Liver (tissue), 9 donors: ENCODE data around the gene ABL1. TPM values are rescaled to one million over a fixed set of nuclear protein-coding genes. Genes with fewer than 3 reads are reported as not detected.

ENCODE experiments used
- DNase-seq: peaks from one replicate; pipeline ENCODE4 v3.0.0-alpha.2; 2017; ENCODE audit warnings: low spot score
- H3K27ac ChIP-seq, 2 donors: one replicate each; pipeline ENCODE4 v1.7.0; 2013; ENCODE audit warnings: inconsistent platforms in 2 of 2, low read length in 2 of 2, control low read depth in 1 of 2, low read depth in 1 of 2, mild to moderate bottlenecking in 1 of 2
- H3K27me3 ChIP-seq, 4 donors: one replicate each; pipeline versions ENCODE4 v1.6.1 to v1.7.0; 2013; ENCODE audit warnings: low read length in 3 of 4, inconsistent platforms in 1 of 4, mild to moderate bottlenecking in 1 of 4, moderate library complexity in 1 of 4; ENCODE audit not compliant: control insufficient read depth in 4 of 4, insufficient read depth in 4 of 4
- H3K36me3 ChIP-seq, 4 donors: one replicate each; pipeline versions ENCODE4 v1.6.1 to v1.7.0; 2013; ENCODE audit warnings: low read length in 3 of 4, mild to moderate bottlenecking in 3 of 4, low read depth in 1 of 4, moderate library complexity in 1 of 4; ENCODE audit not compliant: control insufficient read depth in 4 of 4, insufficient read depth in 3 of 4
- H3K4me1 ChIP-seq, 4 donors: one replicate each; pipeline versions ENCODE4 v1.6.1 to v1.7.0; 2013; ENCODE audit warnings: low read length in 3 of 4, mild to moderate bottlenecking in 3 of 4, moderate library complexity in 1 of 4; ENCODE audit not compliant: control insufficient read depth in 4 of 4, insufficient read depth in 4 of 4
- H3K4me3 ChIP-seq, 3 donors: one replicate each; pipeline versions ENCODE4 v1.6.1 to v1.7.0; 2013; ENCODE audit warnings: low read length in 3 of 3, control low read depth in 1 of 3, low read depth in 1 of 3, mild to moderate bottlenecking in 1 of 3
- H3K9ac ChIP-seq, 2 donors: one replicate each; pipeline ENCODE4 v1.7.0; 2013; ENCODE audit warnings: low read length in 2 of 2, mild to moderate bottlenecking in 2 of 2, moderate library complexity in 2 of 2, control low read depth in 1 of 2, low read depth in 1 of 2
- H3K9me3 ChIP-seq, 4 donors: one replicate each; pipeline versions ENCODE4 v1.6.1 to v1.7.0; 2013; ENCODE audit warnings: low read length in 3 of 4; ENCODE audit not compliant: control insufficient read depth in 4 of 4
- EGR1 ChIP-seq, 2 donors: IDR thresholded peaks; 2 replicates each; pipeline ENCODE4 v1.6.1; 2016 to 2018; ENCODE audit warnings: antibody characterized with exemption in 2 of 2, low read depth in 2 of 2
- FOXA1 ChIP-seq: IDR thresholded peaks from 2 replicates; pipeline ENCODE4 v1.6.1; 2016; ENCODE audit warnings: antibody characterized with exemption
- FOXA2 ChIP-seq: IDR thresholded peaks from 2 replicates; pipeline ENCODE4 v1.6.1; 2016; ENCODE audit warnings: antibody characterized with exemption
- GABPA ChIP-seq, 2 donors: IDR thresholded peaks in 1 of 2; conservative IDR thresholded peaks in 1 of 2; 2 replicates each; pipeline ENCODE4 v1.6.1; 2016; ENCODE audit warnings: antibody characterized with exemption in 2 of 2, mild to moderate bottlenecking in 1 of 2, moderate library complexity in 1 of 2
- HNF4A ChIP-seq, 2 donors: conservative IDR thresholded peaks; 2 replicates each; pipeline ENCODE4 v1.6.1; 2016; ENCODE audit warnings: antibody characterized with exemption in 2 of 2, mild to moderate bottlenecking in 2 of 2
- HNF4G ChIP-seq: IDR thresholded peaks from 2 replicates; pipeline ENCODE4 v1.6.1; 2016; ENCODE audit warnings: antibody characterized with exemption
- JUND ChIP-seq, 2 donors: IDR thresholded peaks; 2 replicates each; pipeline ENCODE4 v1.6.1; 2016; ENCODE audit warnings: antibody characterized with exemption in 2 of 2
- NR2F2 ChIP-seq: IDR thresholded peaks from 2 replicates; pipeline ENCODE4 v1.6.1; 2016; ENCODE audit warnings: antibody characterized with exemption
- RAD21 ChIP-seq, 2 donors: IDR thresholded peaks; 2 replicates each; pipeline ENCODE4 v1.6.1; 2016; ENCODE audit warnings: antibody characterized with exemption in 2 of 2, mild to moderate bottlenecking in 2 of 2
- RXRA ChIP-seq, 2 donors: IDR thresholded peaks; 2 replicates each; pipeline ENCODE4 v1.6.1; 2017 to 2018; ENCODE audit warnings: antibody characterized with exemption in 2 of 2, mild to moderate bottlenecking in 1 of 2
- SP1 ChIP-seq: IDR thresholded peaks from 2 replicates; pipeline ENCODE4 v1.6.1; 2018; ENCODE audit warnings: antibody characterized with exemption, mild to moderate bottlenecking
- TAF1 ChIP-seq: conservative IDR thresholded peaks from 2 replicates; pipeline ENCODE4 v1.6.1; 2016; ENCODE audit warnings: antibody characterized with exemption, mild to moderate bottlenecking
- YY1 ChIP-seq: IDR thresholded peaks from 2 replicates; pipeline ENCODE4 v1.6.1; 2016; ENCODE audit warnings: antibody characterized with exemption, mild to moderate bottlenecking
- WGBS: extraction: QIAGEN DNeasy Blood & Tissue Kit; methylation state at CpG from one replicate; pipeline ENCODE4 v1.1.7; 2013; 5-methylcytosine and 5-hydroxymethylcytosine counted together
- polyA plus RNA-seq, 2 donors: library from polyadenylated mRNA; stranded (reverse) in 1 of 2; unstranded in 1 of 2; fragments of 200-250 nt in 1 of 2; fragments of >200 nt in 1 of 2; fragmentation: Nextera tagmentation in 1 of 2; extraction: Ambion mirVana in 1 of 2; gene quantifications; one replicate each; pipeline versions ENCODE4 v1.2.1 to v1.2.3, GENCODE V29; 2013 to 2015
- total RNA-seq, 2 donors: library from RNA; depleted of rRNA; stranded (reverse); fragments of >200 nt; gene quantifications; one replicate each; pipeline ENCODE4 v1.2.3, GENCODE V29; 2014
- TF ChIP-seq, protein P1 (sequence below): fragments of 150-350 bp; IDR thresholded peaks from 2 replicates; pipeline ENCODE4 v1.5.1; 2017; ENCODE audit warnings: improper control_type of control experiment, low read depth, low read length; ENCODE audit not compliant: missing input control
- TF ChIP-seq, protein P2 (sequence below): IDR thresholded peaks from 2 replicates; pipeline ENCODE4 v1.6.1; 2016; ENCODE audit warnings: antibody characterized with exemption, mild to moderate bottlenecking
- TF ChIP-seq, protein P3 (sequence below): IDR thresholded peaks from 2 replicates; pipeline ENCODE4 v1.6.1; 2016; ENCODE audit warnings: antibody characterized with exemption
- TF ChIP-seq, protein P4 (sequence below): IDR thresholded peaks from 2 replicates; pipeline ENCODE4 v1.6.1; 2016; ENCODE audit warnings: antibody characterized with exemption
- TF ChIP-seq, protein P5 (sequence below): IDR thresholded peaks from 2 replicates; pipeline ENCODE4 v1.6.1; 2016; ENCODE audit warnings: antibody characterized with exemption
- donor health status: healthy.
- donor health status: healthy.
- donor health status: healthy.
- donor health status: healthy.
- donor health status: healthy.

Gene ABL1
- total RNA-seq (10 to 100 TPM; 11.2 to 14.2 TPM), polyA plus RNA-seq (10 to 100 TPM in 1 of 2 donors, 1 to 10 TPM in 1; 4.2 to 10.7 TPM)

DNA sequence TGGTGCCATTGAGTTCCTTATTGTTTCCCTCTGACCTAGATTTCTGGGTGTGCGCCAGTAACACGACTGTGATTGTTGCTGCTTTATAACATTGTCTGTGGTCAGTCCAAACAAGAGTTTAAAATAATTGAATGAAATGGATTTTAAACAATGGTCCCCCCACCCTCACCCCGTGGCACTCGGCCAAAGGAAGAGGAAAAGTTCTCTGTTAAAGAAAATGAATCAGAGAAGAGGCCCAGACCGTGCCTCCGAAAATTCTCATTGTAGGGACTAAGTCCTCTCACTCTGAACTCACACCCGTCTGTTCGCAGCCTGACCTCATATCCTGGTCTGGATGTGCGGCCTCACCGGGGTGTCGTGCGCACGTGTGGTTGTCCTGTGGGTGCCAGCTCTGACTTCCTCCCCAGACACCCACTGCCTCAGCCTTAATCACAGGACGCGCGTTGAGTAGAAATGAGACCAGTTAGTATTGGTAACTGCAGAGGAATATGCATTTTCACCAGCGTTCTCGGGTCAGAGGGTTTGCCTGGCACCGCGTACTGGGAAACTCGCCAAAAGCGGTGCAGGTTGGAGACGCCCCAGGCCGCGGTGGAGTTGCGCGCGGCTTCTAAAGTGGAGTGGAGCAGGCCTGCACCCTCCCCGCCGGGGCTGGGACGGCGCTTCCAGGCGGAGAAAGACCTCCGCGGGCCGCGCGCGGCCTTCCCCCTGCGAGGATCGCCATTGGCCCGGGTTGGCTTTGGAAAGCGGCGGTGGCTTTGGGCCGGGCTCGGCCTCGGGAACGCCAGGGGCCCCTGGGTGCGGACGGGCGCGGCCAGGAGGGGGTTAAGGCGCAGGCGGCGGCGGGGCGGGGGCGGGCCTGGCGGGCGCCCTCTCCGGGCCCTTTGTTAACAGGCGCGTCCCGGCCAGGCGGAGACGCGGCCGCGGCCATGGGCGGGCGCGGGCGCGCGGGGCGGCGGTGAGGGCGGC is at the start of gene ABL1:
Gene ABL1, plus strand, starts transcription at position 884 of the 966 bp plus-strand sequence. CDS start 193 bp downstream, outside the sequence.
- no peaks in the 10 kb centered on the region for H3K9me3 ChIP-seq
- H3K4me1 ChIP-seq = peaks cover 2 to 22% (median 13%) of the 10 kb centered on the region in 4 donors
- 1% methylated on average over 78 of the region's 78 CpGs for WGBS
- peak within 1 kb of the TSS; percentile 41 to 91 for H3K9ac ChIP-seq
- no peaks in the 10 kb centered on the region for H3K27me3 ChIP-seq
- TF ChIP-seq FOXA1 (no peak), EGR1 (IDR thresholded peaks at IDR 0.05; ENCODE audit: low read depth in 2 of 2) (no peak), JUND (IDR thresholded peaks at IDR 0.05) (no peak), SP1 (peak; percentile 44), TAF1 (no peak), RAD21 (IDR thresholded peaks at IDR 0.05) (no peak), RXRA (IDR thresholded peaks at IDR 0.05) (peak; percentile 39 to 50), FOXA2 (no peak), GABPA (IDR thresholded peaks at IDR 0.05 in 1 of 2, conservative IDR thresholded peaks at IDR 0.05 in 1 of 2) (no peak), NR2F2 (peak; percentile 59), YY1 (peak; percentile 45), HNF4A (conservative IDR thresholded peaks at IDR 0.05) (peak in 1 of 2 donors; percentile 23), HNF4G (no peak)
- TF ChIP-seq, protein P1, sequence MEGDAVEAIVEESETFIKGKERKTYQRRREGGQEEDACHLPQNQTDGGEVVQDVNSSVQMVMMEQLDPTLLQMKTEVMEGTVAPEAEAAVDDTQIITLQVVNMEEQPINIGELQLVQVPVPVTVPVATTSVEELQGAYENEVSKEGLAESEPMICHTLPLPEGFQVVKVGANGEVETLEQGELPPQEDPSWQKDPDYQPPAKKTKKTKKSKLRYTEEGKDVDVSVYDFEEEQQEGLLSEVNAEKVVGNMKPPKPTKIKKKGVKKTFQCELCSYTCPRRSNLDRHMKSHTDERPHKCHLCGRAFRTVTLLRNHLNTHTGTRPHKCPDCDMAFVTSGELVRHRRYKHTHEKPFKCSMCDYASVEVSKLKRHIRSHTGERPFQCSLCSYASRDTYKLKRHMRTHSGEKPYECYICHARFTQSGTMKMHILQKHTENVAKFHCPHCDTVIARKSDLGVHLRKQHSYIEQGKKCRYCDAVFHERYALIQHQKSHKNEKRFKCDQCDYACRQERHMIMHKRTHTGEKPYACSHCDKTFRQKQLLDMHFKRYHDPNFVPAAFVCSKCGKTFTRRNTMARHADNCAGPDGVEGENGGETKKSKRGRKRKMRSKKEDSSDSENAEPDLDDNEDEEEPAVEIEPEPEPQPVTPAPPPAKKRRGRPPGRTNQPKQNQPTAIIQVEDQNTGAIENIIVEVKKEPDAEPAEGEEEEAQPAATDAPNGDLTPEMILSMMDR = no peak
- TF ChIP-seq, protein P2, sequence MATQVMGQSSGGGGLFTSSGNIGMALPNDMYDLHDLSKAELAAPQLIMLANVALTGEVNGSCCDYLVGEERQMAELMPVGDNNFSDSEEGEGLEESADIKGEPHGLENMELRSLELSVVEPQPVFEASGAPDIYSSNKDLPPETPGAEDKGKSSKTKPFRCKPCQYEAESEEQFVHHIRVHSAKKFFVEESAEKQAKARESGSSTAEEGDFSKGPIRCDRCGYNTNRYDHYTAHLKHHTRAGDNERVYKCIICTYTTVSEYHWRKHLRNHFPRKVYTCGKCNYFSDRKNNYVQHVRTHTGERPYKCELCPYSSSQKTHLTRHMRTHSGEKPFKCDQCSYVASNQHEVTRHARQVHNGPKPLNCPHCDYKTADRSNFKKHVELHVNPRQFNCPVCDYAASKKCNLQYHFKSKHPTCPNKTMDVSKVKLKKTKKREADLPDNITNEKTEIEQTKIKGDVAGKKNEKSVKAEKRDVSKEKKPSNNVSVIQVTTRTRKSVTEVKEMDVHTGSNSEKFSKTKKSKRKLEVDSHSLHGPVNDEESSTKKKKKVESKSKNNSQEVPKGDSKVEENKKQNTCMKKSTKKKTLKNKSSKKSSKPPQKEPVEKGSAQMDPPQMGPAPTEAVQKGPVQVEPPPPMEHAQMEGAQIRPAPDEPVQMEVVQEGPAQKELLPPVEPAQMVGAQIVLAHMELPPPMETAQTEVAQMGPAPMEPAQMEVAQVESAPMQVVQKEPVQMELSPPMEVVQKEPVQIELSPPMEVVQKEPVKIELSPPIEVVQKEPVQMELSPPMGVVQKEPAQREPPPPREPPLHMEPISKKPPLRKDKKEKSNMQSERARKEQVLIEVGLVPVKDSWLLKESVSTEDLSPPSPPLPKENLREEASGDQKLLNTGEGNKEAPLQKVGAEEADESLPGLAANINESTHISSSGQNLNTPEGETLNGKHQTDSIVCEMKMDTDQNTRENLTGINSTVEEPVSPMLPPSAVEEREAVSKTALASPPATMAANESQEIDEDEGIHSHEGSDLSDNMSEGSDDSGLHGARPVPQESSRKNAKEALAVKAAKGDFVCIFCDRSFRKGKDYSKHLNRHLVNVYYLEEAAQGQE = no peak
- TF ChIP-seq, protein P3, sequence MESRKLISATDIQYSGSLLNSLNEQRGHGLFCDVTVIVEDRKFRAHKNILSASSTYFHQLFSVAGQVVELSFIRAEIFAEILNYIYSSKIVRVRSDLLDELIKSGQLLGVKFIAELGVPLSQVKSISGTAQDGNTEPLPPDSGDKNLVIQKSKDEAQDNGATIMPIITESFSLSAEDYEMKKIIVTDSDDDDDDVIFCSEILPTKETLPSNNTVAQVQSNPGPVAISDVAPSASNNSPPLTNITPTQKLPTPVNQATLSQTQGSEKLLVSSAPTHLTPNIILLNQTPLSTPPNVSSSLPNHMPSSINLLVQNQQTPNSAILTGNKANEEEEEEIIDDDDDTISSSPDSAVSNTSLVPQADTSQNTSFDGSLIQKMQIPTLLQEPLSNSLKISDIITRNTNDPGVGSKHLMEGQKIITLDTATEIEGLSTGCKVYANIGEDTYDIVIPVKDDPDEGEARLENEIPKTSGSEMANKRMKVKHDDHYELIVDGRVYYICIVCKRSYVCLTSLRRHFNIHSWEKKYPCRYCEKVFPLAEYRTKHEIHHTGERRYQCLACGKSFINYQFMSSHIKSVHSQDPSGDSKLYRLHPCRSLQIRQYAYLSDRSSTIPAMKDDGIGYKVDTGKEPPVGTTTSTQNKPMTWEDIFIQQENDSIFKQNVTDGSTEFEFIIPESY = no peak
- TF ChIP-seq, protein P4, sequence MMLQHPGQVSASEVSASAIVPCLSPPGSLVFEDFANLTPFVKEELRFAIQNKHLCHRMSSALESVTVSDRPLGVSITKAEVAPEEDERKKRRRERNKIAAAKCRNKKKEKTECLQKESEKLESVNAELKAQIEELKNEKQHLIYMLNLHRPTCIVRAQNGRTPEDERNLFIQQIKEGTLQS = no peak
- TF ChIP-seq, protein P5, sequence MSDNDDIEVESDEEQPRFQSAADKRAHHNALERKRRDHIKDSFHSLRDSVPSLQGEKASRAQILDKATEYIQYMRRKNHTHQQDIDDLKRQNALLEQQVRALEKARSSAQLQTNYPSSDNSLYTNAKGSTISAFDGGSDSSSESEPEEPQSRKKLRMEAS = no peak
- H3K4me3 ChIP-seq = peak within 1 kb of the TSS; percentile 69 to 78 (median 70)
- DNase-seq = peak; percentile 74
- H3K36me3 ChIP-seq = no peaks in the 10 kb centered on the region
- H3K27ac ChIP-seq = peak within 1 kb of the TSS; percentile 84 to 95
